Spleen (tissue), 11 donors: ENCODE measurements around the gene RBM39. TPM values are rescaled to one million over a fixed set of nuclear protein-coding genes. Genes with fewer than 3 reads are reported as not detected.

Experiments used
- DNase-seq: peaks from one replicate; pipeline ENCODE4 v3.0.0-alpha.2; 2020
- H3K27ac ChIP-seq, 8 donors: fragments of 200-600 bp; sonication (generic) in 7 of 8; 1 replicate in 4 of 8; 2 replicates in 4 of 8; pipeline versions ENCODE4 v1.5.0 to v1.8.0; 2016 to 2021; ENCODE audit warnings: inconsistent platforms in 4 of 8, mild to moderate bottlenecking in 4 of 8, moderate library complexity in 1 of 8
- H3K27me3 ChIP-seq, 7 donors: fragments of 200-600 bp; sonication (generic) in 6 of 7; replicated peaks in 1 of 7; 1 replicate in 4 of 7; 2 replicates in 3 of 7; pipeline versions ENCODE4 v1.5.0 to v1.8.0; 2016 to 2021; ENCODE audit warnings: inconsistent platforms in 3 of 7, mild to moderate bottlenecking in 1 of 7
- H3K36me3 ChIP-seq, 6 donors: fragments of 200-600 bp; sonication (generic) in 5 of 6; 1 replicate in 4 of 6; 2 replicates in 2 of 6; pipeline versions ENCODE4 v1.5.0 to v1.8.0; 2016 to 2021; ENCODE audit warnings: inconsistent platforms in 2 of 6
- H3K4me1 ChIP-seq, 6 donors: fragments of 200-600 bp; sonication (generic) in 5 of 6; 1 replicate in 3 of 6; 2 replicates in 3 of 6; pipeline versions ENCODE4 v1.5.0 to v1.8.0; 2016 to 2021; ENCODE audit warnings: inconsistent platforms in 3 of 6
- H3K4me3 ChIP-seq, 8 donors: fragments of 200-600 bp; sonication (generic) in 7 of 8; 1 replicate in 4 of 8; 2 replicates in 4 of 8; pipeline versions ENCODE4 v1.5.0 to v1.8.0; 2016 to 2021; ENCODE audit warnings: inconsistent platforms in 4 of 8, mild to moderate bottlenecking in 4 of 8, moderate library complexity in 2 of 8
- H3K9me3 ChIP-seq, 8 donors: fragments of 200-600 bp; sonication (generic) in 7 of 8; 1 replicate in 4 of 8; 2 replicates in 4 of 8; pipeline versions ENCODE4 v1.5.0 to v1.8.0; 2016 to 2021; ENCODE audit warnings: inconsistent platforms in 4 of 8
- CTCF ChIP-seq, 11 experiments: fragments of 200-600 bp in 7 of 11; fragments of 450-650 bp in 4 of 11; sonication (generic) in 4 of 11; IDR thresholded peaks in 8 of 11; conservative IDR thresholded peaks in 3 of 11; 1 replicate in 7 of 11; 2 replicates in 4 of 11; pipeline versions ENCODE4 v1.4.0 to v1.8.0; 2016 to 2021; ENCODE audit warnings: antibody characterized with exemption in 11 of 11, inconsistent platforms in 4 of 11, mild to moderate bottlenecking in 1 of 11
- POLR2A ChIP-seq, 3 donors: fragments of 450-650 bp; IDR thresholded peaks; one replicate each; pipeline ENCODE4 v1.5.1; 2017; ENCODE audit warnings: antibody characterized with exemption in 3 of 3, mild to moderate bottlenecking in 1 of 3
- POLR2AphosphoS5 ChIP-seq, 3 donors: sonication (generic); formaldehyde crosslinking; IDR thresholded peaks; one replicate each; pipeline ENCODE4 v1.5.1; 2017; ENCODE audit warnings: antibody characterized with exemption in 3 of 3
- WGBS, 5 donors: extraction: QIAGEN DNeasy Blood & Tissue Kit in 3 of 5; methylation state at CpG; one replicate each; pipeline versions ENCODE4 v1.1.5 to v1.1.7; 2013 to 2018; 5-methylcytosine and 5-hydroxymethylcytosine counted together
- intact Hi-C: fragments of 100-400 bp; cut with DNase I; formaldehyde crosslinking; loops from one replicate; pipeline ENCODE4 v1.15.0; 2023; ENCODE audit warnings: low total_unique reads
- polyA plus RNA-seq, 3 donors: library from polyadenylated mRNA; stranded (reverse); fragments of 200-250 nt; gene quantifications; one replicate each; pipeline ENCODE4 v1.2.1, GENCODE V29; 2013
- small RNA-seq, 4 donors: library from RNA; depleted of rRNA; stranded (forward); fragments of <200 nt; gene quantifications; one replicate each; pipeline ENCODE3, GENCODE V24; 2016
- total RNA-seq, 7 donors: library from RNA; depleted of rRNA in 3 of 7; stranded (reverse); fragments of >200 nt in 3 of 7; fragmentation: NEBNext Ultra II Directional in 4 of 7; extraction: Animal tissue kit (Norgen Biotek cat#: 25700) in 4 of 7; gene quantifications; one replicate each; pipeline versions ENCODE4 v1.1.0 to v1.2.1, GENCODE V29; 2016 to 2021
- donor health status: healthy with polysubstance abuse.
- donor health status: DM: no; HTN: no; CAD: no; lungs with moderate emphysema.
- donor health status: DM: no; HTN: no; CAD: no.
- donor health status: Bipolar disorder and iron deficiency.
- donor health status: healthy.
- donor health status: DM: no; HTN: no; CAD: no.
- donor health status: DM: yes; HTN: yes; CAD: no.

Gene RBM39
- total and polyA plus RNA-seq, 10 donors = 287 to 649 (median 414) TPM

DNA sequence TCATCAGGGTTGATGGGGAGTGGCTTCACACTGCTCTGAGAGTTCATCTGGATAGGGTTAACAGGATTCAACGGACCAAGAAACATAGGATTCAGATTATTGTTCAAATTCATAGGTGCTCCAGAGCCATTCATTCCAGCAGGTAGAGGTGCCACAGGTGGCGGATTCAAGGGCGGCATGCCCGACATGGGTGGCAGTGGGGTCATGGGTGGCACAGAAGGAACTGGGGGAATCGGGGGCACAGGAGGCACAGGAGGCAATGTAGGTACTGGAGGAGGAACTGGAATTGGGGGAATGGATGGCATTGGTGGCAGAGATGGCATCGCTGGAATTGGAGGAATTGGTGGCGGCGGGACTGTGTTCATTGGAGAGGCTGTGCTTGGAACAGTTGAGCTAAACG, 87.6 kb downstream of the RBM39 start:
- Histone ChIP-seq H3K9me3 (no peaks in the 10 kb centered on the region), H3K36me3 (peaks cover 0 to 73% (median 39%) of the 10 kb centered on the region in 6 donors), H3K27me3 (no peaks in the 10 kb centered on the region), H3K27ac (no peak overlapping the region), H3K4me3 (no peak overlapping the region), H3K4me1 (peaks cover 25 to 97% (median 50%) of the 10 kb centered on the region in 6 donors)
- intact Hi-C loops = no loop called here
- TF ChIP-seq POLR2A (IDR thresholded peaks at IDR 0.05) (no peak), CTCF (IDR thresholded peaks at IDR 0.05 in 8 of 11, conservative IDR thresholded peaks at IDR 0.05 in 3 of 11) (no peak), POLR2AphosphoS5 (IDR thresholded peaks at IDR 0.05) (peak in 2 of 3 donors; percentile 27 to 33)
- no peak for DNase-seq
- WGBS, 5 donors = 91 to 99% (median 96%) methylated on average over 9 of the region's 9 CpGs

DNA sequence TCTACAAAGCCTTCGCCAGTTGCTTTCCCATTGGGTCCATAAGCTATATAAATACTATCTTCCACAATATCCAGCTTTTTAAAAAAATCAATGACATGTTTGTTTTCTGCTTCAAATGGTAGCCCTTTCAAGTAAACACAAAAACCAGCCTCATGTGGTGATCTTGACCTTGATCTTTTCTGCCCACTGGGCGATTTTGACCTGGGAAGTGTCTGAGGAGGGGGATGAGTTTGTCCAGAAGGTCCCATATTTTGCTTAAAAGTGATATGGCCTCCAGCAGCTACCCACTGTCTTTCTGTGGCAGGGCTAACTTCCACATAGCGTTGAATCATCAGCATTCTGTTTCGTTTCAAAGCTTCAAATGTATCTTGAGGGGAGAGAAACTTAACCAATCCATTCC, 88.2 kb downstream of the RBM39 start:
- no peak for TF ChIP-seq POLR2AphosphoS5 (IDR thresholded peaks at IDR 0.05)
- TF ChIP-seq CTCF (IDR thresholded peaks at IDR 0.05 in 8 of 11, conservative IDR thresholded peaks at IDR 0.05 in 3 of 11) = no peak
- TF ChIP-seq POLR2A (IDR thresholded peaks at IDR 0.05) = no peak
- Histone ChIP-seq H3K27me3 (no peaks in the 10 kb centered on the region), H3K27ac (no peak overlapping the region), H3K36me3 (peaks cover 0 to 73% (median 39%) of the 10 kb centered on the region in 6 donors), H3K9me3 (no peaks in the 10 kb centered on the region), H3K4me1 (peaks cover 20 to 97% (median 47%) of the 10 kb centered on the region in 6 donors), H3K4me3 (no peak overlapping the region)
- DNase-seq = no peak
- 88 to 92% (median 90%) methylated on average over 4 of the region's 4 CpGs for WGBS, 5 donors
- intact Hi-C loops = no loop called here

Small RNAs within 50 kb of the gene (small RNA-seq; reads per million reads assigned to genes)
- 0 reads per million in 4 donors for gene RF00026

Other genes with a start within 250 kb of the RBM39 start
- not detected for gene C20orf173, start 212.6 kb downstream of the RBM39 start, total RNA-seq
- gene C20orf173, start 212.6 kb downstream of the RBM39 start, polyA plus RNA-seq = not detected
- 100 to 1,000 TPM; 127 to 179 (median 149) TPM for gene ERGIC3, start 200.2 kb downstream of the RBM39 start, total RNA-seq
- 100 to 1,000 TPM; 134 to 179 (median 145) TPM for gene ERGIC3, start 200.2 kb downstream of the RBM39 start, polyA plus RNA-seq
- 10 to 100 TPM in 5 of 7 donors, 1 to 10 TPM in 2; 2.5 to 32.1 (median 14.7) TPM for gene SPAG4, start 126.4 kb downstream of the RBM39 start, total RNA-seq
- 10 to 100 TPM in 1 of 3 donors, 1 to 10 TPM in 2; 5.2 to 10.9 (median 5.7) TPM for gene SPAG4, start 126.4 kb downstream of the RBM39 start, polyA plus RNA-seq
- gene CPNE1, start 77.4 kb downstream of the RBM39 start, total RNA-seq = 100 to 1,000 TPM in 6 of 7 donors, 10 to 100 TPM in 1; 93.9 to 247 (median 234) TPM
- 100 to 1,000 TPM; 183 to 215 (median 203) TPM for gene CPNE1, start 77.4 kb downstream of the RBM39 start, polyA plus RNA-seq
- 100 to 1,000 TPM in 1 of 7 donors, 10 to 100 TPM in 6; 44.6 to 100 (median 89.1) TPM for gene RBM12, start 77.4 kb downstream of the RBM39 start, total RNA-seq
- 10 to 100 TPM; 10.6 to 17.9 (median 14.4) TPM for gene RBM12, start 77.4 kb downstream of the RBM39 start, polyA plus RNA-seq
- gene NFS1, start 42.9 kb downstream of the RBM39 start, total RNA-seq = 10 to 100 TPM; 22.8 to 40.8 (median 25.6) TPM
- gene NFS1, start 42.9 kb downstream of the RBM39 start, polyA plus RNA-seq = 10 to 100 TPM; 21.3 to 33.8 (median 29.7) TPM
- gene ROMO1, start 42.9 kb downstream of the RBM39 start, total RNA-seq = 100 to 1,000 TPM in 3 of 7 donors, 10 to 100 TPM in 4; 66.2 to 166 (median 75.7) TPM
- gene ROMO1, start 42.9 kb downstream of the RBM39 start, polyA plus RNA-seq = 100 to 1,000 TPM; 333 to 372 (median 354) TPM
- 10 to 100 TPM; 49.9 to 89.9 (median 69.4) TPM for gene PHF20, start 29.8 kb upstream of the RBM39 start, total RNA-seq
- 10 to 100 TPM; 40.0 to 49.3 (median 45.3) TPM for gene PHF20, start 29.8 kb upstream of the RBM39 start, polyA plus RNA-seq
- 10 to 100 TPM; 50.0 to 74.2 (median 57.7) TPM for gene SCAND1, start 212.2 kb upstream of the RBM39 start, total RNA-seq
- 100 to 1,000 TPM; 175 to 291 (median 192) TPM for gene SCAND1, start 212.2 kb upstream of the RBM39 start, polyA plus RNA-seq
- gene CNBD2, start 226.3 kb upstream of the RBM39 start, total RNA-seq = 1 to 10 TPM; 3.7 to 9.4 (median 5.4) TPM
- 10 to 100 TPM; 23.6 to 28.4 (median 25.6) TPM for gene CNBD2, start 226.3 kb upstream of the RBM39 start, polyA plus RNA-seq